ENCODE measurements around the gene SNX24.

GRCh38 chr5:122805481-122805880 is 39.9 kb upstream of the SNX24 start:
- TF ChIP-seq, protein P1, sequence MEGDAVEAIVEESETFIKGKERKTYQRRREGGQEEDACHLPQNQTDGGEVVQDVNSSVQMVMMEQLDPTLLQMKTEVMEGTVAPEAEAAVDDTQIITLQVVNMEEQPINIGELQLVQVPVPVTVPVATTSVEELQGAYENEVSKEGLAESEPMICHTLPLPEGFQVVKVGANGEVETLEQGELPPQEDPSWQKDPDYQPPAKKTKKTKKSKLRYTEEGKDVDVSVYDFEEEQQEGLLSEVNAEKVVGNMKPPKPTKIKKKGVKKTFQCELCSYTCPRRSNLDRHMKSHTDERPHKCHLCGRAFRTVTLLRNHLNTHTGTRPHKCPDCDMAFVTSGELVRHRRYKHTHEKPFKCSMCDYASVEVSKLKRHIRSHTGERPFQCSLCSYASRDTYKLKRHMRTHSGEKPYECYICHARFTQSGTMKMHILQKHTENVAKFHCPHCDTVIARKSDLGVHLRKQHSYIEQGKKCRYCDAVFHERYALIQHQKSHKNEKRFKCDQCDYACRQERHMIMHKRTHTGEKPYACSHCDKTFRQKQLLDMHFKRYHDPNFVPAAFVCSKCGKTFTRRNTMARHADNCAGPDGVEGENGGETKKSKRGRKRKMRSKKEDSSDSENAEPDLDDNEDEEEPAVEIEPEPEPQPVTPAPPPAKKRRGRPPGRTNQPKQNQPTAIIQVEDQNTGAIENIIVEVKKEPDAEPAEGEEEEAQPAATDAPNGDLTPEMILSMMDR (IDR thresholded peaks at IDR 0.05): no peak
- TF ChIP-seq POLR2AphosphoS5 (IDR thresholded peaks at IDR 0.05) (no peak), POLR2A (IDR thresholded peaks at IDR 0.05) (no peak)
